Nephron (organoid): ENCODE measurements around the gene MEP1A.
"Not testable (repeated sequence)": the region's sequence is repeated elsewhere in the genome, so short reads cannot be mapped to it uniquely, and the experiment has no call there.

Experiments used
- H3K27ac Mint-ChIP-seq, 3 experiments: 2 replicates each; pipeline ENCODE4 v1.8.0; 2020; ENCODE audit warnings: mixed read lengths in 3 of 3, mild to moderate bottlenecking in 2 of 3, moderate library complexity in 1 of 3
- H3K27me3 Mint-ChIP-seq: 2 replicates; pipeline ENCODE4 v1.8.0; 2021; ENCODE audit warnings: low read depth, mild to moderate bottlenecking, moderate library complexity, mixed read lengths
- H3K36me3 Mint-ChIP-seq: 2 replicates; pipeline ENCODE4 v1.8.0; 2020; ENCODE audit warnings: low read depth, mixed read lengths
- H3K4me1 Mint-ChIP-seq: 2 replicates; pipeline ENCODE4 v1.8.0; 2020; ENCODE audit warnings: mixed read lengths
- H3K4me3 Mint-ChIP-seq, 3 experiments: 2 replicates each; pipeline ENCODE4 v1.8.0; 2020; ENCODE audit warnings: mild to moderate bottlenecking in 3 of 3, mixed read lengths in 3 of 3, moderate library complexity in 2 of 3
- H3K9me3 Mint-ChIP-seq: 2 replicates; pipeline ENCODE4 v1.8.0; 2020; ENCODE audit warnings: mixed read lengths
- CTCF ChIP-seq, 3 experiments: fragments of 200-600 bp; sonication (generic); IDR thresholded peaks; one replicate each; pipeline ENCODE4 v1.5.0; 2021; ENCODE audit warnings: antibody characterized with exemption in 3 of 3; ENCODE audit not compliant: unreplicated experiment in 3 of 3

The MEP1A gene

GRCh38 chr6:46772762-46773161 is 20.4 kb upstream of the MEP1A start:
- Mint-ChIP-seq H3K36me3 (no peaks in the 10 kb centered on the region), H3K9me3 (no peaks in the 10 kb centered on the region), H3K4me1 (no peaks in the 10 kb centered on the region), H3K4me3 (no peak overlapping the region), H3K27me3 (no peaks in the 10 kb centered on the region), H3K27ac (no peak overlapping the region)
- no peak for TF ChIP-seq CTCF (IDR thresholded peaks at IDR 0.05; ENCODE audit: unreplicated experiment in 3 of 3)

- Mint-ChIP-seq H3K27ac (no peak overlapping the region), H3K27me3 (no peaks in the 10 kb centered on the region), H3K36me3 (no peaks in the 10 kb centered on the region), H3K4me1 (no peaks in the 10 kb centered on the region), H3K9me3 (no peaks in the 10 kb centered on the region), H3K4me3 (no peak overlapping the region)
- TF ChIP-seq CTCF (IDR thresholded peaks at IDR 0.05; ENCODE audit: unreplicated experiment in 3 of 3): no peak
Measured at GRCh38 chr6:46773201-46773855, 19.9 kb upstream of the MEP1A start.

GRCh38 chr6:46774736-46775135 is 18.5 kb upstream of the MEP1A start:
- H3K9me3 Mint-ChIP-seq: not testable (repeated sequence)

GRCh38 chr6:46776070-46776712 is 17.0 kb upstream of the MEP1A start:
- Mint-ChIP-seq H3K4me3 (no peak overlapping the region), H3K9me3 (no peaks in the 10 kb centered on the region), H3K4me1 (no peaks in the 10 kb centered on the region), H3K27me3 (no peaks in the 10 kb centered on the region), H3K27ac (no peak overlapping the region), H3K36me3 (no peaks in the 10 kb centered on the region)
- no peak for TF ChIP-seq CTCF (IDR thresholded peaks at IDR 0.05; ENCODE audit: unreplicated experiment in 3 of 3)

More at GRCh38 chr6:46774736-46775135, 18.5 kb upstream of the MEP1A start:
- not testable (repeated sequence) for H3K4me1 Mint-ChIP-seq, H3K36me3 Mint-ChIP-seq, H3K4me3 Mint-ChIP-seq, H3K27ac Mint-ChIP-seq, H3K27me3 Mint-ChIP-seq

GRCh38 chr6:46777476-46778346 is 15.5 kb upstream of the MEP1A start:
- no peak for TF ChIP-seq CTCF (IDR thresholded peaks at IDR 0.05; ENCODE audit: unreplicated experiment in 3 of 3)
- Mint-ChIP-seq H3K4me3 (no peak overlapping the region), H3K36me3 (no peaks in the 10 kb centered on the region), H3K27ac (no peak overlapping the region), H3K9me3 (no peaks in the 10 kb centered on the region), H3K27me3 (no peaks in the 10 kb centered on the region), H3K4me1 (no peaks in the 10 kb centered on the region)
